ENCODE data around the gene MYO15A. TPM values are rescaled to one million over a fixed set of nuclear protein-coding genes. Genes with fewer than 3 reads are reported as not detected.

The MYO15A gene
- total RNA-seq, 4 donors from 2014 or later = 0.30 to 0.68 (median 0.50) TPM

DNA sequence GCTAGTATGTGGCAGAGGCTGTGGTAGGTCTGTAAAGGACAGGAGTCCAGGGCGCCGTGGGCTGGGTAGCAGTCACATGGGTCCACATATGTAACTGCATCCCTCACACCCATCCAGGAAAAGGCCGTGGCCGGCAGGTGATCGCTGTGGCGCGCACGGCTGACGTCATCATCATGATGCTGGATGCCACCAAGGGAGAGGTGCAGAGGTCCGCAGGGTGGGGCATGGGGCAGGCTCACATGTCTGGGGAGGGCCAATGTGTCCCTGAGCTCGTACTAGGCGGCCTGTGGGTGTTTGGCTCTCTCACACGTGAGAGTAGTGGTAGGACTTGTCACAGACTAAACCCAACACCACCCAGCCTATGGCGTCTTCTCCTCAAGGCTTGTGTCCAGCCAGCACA lies 9.0 kb upstream of the MYO15A start:
- WGBS, 2 donors = 91 to 93% methylated on average over 14 of the region's 14 CpGs
- DNase-seq (ENCODE audit: low spot score in 2 of 2) = no peak
- intact Hi-C loops (cut with DNase I; ENCODE audit: low total_unique reads) = no loop called here
- no peak overlapping the region for H3K4me3 ChIP-seq (ENCODE audit: low read depth, poor library complexity, severe bottlenecking)
- no peak for TF ChIP-seq POLR2A (IDR thresholded peaks at IDR 0.05)
- TF ChIP-seq, protein P1, sequence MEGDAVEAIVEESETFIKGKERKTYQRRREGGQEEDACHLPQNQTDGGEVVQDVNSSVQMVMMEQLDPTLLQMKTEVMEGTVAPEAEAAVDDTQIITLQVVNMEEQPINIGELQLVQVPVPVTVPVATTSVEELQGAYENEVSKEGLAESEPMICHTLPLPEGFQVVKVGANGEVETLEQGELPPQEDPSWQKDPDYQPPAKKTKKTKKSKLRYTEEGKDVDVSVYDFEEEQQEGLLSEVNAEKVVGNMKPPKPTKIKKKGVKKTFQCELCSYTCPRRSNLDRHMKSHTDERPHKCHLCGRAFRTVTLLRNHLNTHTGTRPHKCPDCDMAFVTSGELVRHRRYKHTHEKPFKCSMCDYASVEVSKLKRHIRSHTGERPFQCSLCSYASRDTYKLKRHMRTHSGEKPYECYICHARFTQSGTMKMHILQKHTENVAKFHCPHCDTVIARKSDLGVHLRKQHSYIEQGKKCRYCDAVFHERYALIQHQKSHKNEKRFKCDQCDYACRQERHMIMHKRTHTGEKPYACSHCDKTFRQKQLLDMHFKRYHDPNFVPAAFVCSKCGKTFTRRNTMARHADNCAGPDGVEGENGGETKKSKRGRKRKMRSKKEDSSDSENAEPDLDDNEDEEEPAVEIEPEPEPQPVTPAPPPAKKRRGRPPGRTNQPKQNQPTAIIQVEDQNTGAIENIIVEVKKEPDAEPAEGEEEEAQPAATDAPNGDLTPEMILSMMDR (IDR thresholded peaks at IDR 0.05) = no peak

DNA sequence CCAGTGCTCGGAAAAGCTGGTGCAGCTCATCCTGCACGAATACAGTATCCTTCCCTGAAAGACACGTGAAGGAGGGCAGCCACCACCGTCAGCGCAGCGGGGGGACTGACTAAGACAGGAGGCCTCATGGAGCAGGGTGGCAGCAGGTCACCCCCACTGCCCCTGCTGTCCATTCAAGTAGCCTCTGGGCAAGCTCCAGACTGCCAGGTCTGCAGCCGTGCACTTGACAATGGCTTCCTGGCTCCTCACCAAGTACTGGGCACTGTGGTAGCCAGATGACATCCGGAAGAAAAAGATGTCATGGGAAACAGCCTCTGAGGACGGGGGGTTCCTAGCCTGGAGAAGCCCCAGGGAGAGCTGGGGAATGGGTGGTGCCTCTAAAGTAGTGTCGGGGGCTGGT lies 7.9 kb upstream of the MYO15A start:
- WGBS, 2 donors = 72 to 80% methylated on average over 10 of the region's 10 CpGs
- intact Hi-C loops (cut with DNase I; ENCODE audit: low total_unique reads) = no loop called here
- TF ChIP-seq, protein P1 (IDR thresholded peaks at IDR 0.05) = no peak
- no peak for TF ChIP-seq POLR2A (IDR thresholded peaks at IDR 0.05)
- no peak for DNase-seq (ENCODE audit: low spot score in 2 of 2)
- H3K4me3 ChIP-seq (ENCODE audit: low read depth, poor library complexity, severe bottlenecking) = no peak overlapping the region

DNA sequence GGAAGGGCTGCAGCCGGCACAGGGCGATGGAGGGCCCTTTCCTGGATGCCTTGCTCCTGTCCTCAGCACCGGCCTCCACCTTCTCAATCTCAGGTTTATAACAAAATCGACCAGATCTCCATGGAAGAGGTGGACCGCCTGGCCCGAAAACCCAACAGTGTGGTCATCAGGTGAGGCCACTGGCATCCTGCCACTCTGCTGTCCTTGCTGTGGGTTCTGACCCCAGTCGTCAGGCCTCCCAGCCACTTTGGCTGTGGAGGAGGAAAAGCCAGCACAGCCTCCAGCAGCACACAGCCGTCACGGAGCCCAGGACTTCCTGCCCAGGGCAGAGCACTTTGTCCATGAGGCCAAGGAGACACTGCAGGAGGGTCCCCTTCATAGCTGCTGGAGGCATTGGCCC lies 6.7 kb upstream of the MYO15A start:
- intact Hi-C loops (cut with DNase I; ENCODE audit: low total_unique reads) = no loop called here
- 91 to 95% methylated on average over 9 of the region's 9 CpGs for WGBS, 2 donors
- H3K4me3 ChIP-seq (ENCODE audit: low read depth, poor library complexity, severe bottlenecking) = no peak overlapping the region
- TF ChIP-seq POLR2A (IDR thresholded peaks at IDR 0.05) = no peak
- TF ChIP-seq, protein P1 (IDR thresholded peaks at IDR 0.05) = no peak
- no peak for DNase-seq (ENCODE audit: low spot score in 2 of 2)

- intact Hi-C loops (cut with DNase I; ENCODE audit: low total_unique reads) = no loop called here
- no peak overlapping the region for H3K4me3 ChIP-seq (ENCODE audit: low read depth, poor library complexity, severe bottlenecking)
- 94 to 96% methylated on average over 3 of the region's 3 CpGs for WGBS, 2 donors
- TF ChIP-seq, protein P1 (IDR thresholded peaks at IDR 0.05) = no peak
- TF ChIP-seq POLR2A (IDR thresholded peaks at IDR 0.05) = no peak
- no peak for DNase-seq (ENCODE audit: low spot score in 2 of 2)
Measured at GRCh38 chr17:18102640-18103039, 5.9 kb upstream of the MYO15A start.

GRCh38 chr17:18105027-18105426 lies 3.5 kb upstream of the MYO15A start:
- TF ChIP-seq, protein P1 (IDR thresholded peaks at IDR 0.05) = no peak
- TF ChIP-seq POLR2A (IDR thresholded peaks at IDR 0.05) = no peak
- intact Hi-C loops (cut with DNase I; ENCODE audit: low total_unique reads) = no loop called here
- WGBS, 2 donors = 78 to 95% methylated on average over 3 of the region's 3 CpGs
- H3K4me3 ChIP-seq (ENCODE audit: low read depth, poor library complexity, severe bottlenecking) = no peak overlapping the region
- no peak for DNase-seq (ENCODE audit: low spot score in 2 of 2)

GRCh38 chr17:18105595-18105994 lies 3.0 kb upstream of the MYO15A start:
- WGBS, 2 donors = 83 to 91% methylated on average over 2 to 6 of the region's 6 CpGs
- no peak for DNase-seq (ENCODE audit: low spot score in 2 of 2)
- H3K4me3 ChIP-seq (ENCODE audit: low read depth, poor library complexity, severe bottlenecking) = no peak overlapping the region
- TF ChIP-seq, protein P1 (IDR thresholded peaks at IDR 0.05) = no peak
- TF ChIP-seq POLR2A (IDR thresholded peaks at IDR 0.05) = no peak
- intact Hi-C loops (cut with DNase I; ENCODE audit: low total_unique reads) = no loop called here
